Measurements from ENCODE around the gene PARD3.
A peak's percentile ranks its signal among the peaks of the same experiment; 100 is the strongest.

Gene PARD3

DNA sequence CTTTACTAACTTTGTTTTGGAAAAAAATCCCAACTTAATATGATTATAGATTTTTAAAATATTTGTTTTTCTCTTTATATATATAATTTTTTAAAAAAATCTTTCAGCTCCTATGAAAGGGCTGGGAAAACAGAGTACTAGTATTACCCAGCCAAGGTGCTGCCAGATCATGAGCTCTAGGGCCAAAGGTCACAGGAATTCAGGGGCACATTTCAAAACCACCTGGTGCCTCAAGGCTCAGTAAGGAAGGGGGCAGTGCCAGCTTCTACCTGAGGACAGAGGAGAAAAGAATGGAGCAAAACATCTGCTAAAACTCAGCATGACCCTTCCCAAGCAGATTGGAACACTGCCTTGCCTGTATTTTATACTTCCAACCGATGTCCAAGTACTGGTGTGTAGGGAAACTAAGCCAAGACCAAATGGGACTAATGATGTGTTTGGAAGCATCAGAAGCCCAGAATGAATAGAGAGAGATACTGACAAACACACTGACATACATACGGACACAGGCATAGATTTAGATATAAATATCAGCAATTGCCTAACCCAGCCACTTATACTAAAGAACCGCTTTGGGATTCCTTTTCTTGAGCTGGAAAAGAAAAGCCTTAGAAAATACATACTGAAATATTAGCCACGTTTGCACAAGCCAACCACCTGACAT lies 667.3 kb downstream of the PARD3 start:
- no peak for TF ChIP-seq TAF1 (IDR thresholded peaks at IDR 0.05; ENCODE audit: borderline replicate concordance, insufficient read depth, low read length)
- TF ChIP-seq POLR2AphosphoS5 (IDR thresholded peaks at IDR 0.05; ENCODE audit: low read depth, low read length): no peak
- TF ChIP-seq FOXP2 (optimal IDR thresholded peaks at IDR 0.05; ENCODE audit: borderline replicate concordance, extremely low read depth, extremely low read length, insufficient read depth): no peak
- TF ChIP-seq, protein P1, sequence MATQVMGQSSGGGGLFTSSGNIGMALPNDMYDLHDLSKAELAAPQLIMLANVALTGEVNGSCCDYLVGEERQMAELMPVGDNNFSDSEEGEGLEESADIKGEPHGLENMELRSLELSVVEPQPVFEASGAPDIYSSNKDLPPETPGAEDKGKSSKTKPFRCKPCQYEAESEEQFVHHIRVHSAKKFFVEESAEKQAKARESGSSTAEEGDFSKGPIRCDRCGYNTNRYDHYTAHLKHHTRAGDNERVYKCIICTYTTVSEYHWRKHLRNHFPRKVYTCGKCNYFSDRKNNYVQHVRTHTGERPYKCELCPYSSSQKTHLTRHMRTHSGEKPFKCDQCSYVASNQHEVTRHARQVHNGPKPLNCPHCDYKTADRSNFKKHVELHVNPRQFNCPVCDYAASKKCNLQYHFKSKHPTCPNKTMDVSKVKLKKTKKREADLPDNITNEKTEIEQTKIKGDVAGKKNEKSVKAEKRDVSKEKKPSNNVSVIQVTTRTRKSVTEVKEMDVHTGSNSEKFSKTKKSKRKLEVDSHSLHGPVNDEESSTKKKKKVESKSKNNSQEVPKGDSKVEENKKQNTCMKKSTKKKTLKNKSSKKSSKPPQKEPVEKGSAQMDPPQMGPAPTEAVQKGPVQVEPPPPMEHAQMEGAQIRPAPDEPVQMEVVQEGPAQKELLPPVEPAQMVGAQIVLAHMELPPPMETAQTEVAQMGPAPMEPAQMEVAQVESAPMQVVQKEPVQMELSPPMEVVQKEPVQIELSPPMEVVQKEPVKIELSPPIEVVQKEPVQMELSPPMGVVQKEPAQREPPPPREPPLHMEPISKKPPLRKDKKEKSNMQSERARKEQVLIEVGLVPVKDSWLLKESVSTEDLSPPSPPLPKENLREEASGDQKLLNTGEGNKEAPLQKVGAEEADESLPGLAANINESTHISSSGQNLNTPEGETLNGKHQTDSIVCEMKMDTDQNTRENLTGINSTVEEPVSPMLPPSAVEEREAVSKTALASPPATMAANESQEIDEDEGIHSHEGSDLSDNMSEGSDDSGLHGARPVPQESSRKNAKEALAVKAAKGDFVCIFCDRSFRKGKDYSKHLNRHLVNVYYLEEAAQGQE (IDR thresholded peaks at IDR 0.05; ENCODE audit: insufficient read depth in 1 of 2, low read depth in 2 of 2, low read length in 2 of 2): no peak
- TF ChIP-seq SIN3A (IDR thresholded peaks at IDR 0.05; ENCODE audit: borderline replicate concordance, insufficient read depth, low read length): no peak

DNA sequence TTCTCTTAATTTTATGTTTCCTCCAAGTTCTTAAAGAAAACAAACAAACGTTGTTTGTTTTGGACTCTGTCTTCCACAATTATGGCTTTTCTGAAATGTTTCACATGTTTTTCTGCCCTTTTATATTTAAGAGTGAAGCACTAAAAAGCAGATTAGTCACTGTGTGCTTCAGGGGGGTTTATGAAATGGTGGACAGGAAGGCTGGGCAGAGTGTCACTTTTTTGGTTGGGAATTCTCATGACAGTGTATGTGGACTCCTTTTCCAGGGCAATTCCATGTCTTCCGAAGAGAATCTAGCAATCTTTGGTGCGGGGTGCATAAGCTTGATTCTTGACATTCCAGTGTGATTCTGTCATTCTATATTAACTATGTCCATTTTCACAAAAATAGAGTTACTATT lies 669.4 kb downstream of the PARD3 start:
- TF ChIP-seq FOXP2 (optimal IDR thresholded peaks at IDR 0.05; ENCODE audit: borderline replicate concordance, extremely low read depth, extremely low read length, insufficient read depth): no peak
- TF ChIP-seq POLR2AphosphoS5 (IDR thresholded peaks at IDR 0.05; ENCODE audit: low read depth, low read length): no peak
- no peak for TF ChIP-seq TAF1 (IDR thresholded peaks at IDR 0.05; ENCODE audit: borderline replicate concordance, insufficient read depth, low read length)

DNA sequence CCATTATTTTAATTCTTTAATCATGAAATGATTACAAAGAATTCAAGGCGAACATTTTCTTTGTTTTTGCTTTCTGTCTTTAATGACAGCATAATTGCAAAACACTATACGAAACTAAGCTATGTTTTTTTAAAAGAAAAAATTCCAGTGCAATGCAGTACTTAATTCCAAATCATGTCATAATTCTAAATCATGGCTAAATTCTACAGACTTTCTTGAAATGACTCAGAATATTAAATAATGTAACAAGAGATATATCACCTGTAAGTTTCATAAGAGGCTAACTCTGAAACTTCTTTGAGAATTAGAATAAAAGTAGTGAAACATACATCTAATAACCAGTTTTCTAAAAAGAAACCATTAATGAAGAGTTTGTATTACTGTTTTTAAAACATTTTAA lies 671.6 kb downstream of the PARD3 start:
- no peak for TF ChIP-seq POLR2AphosphoS5 (IDR thresholded peaks at IDR 0.05; ENCODE audit: low read depth, low read length)
- no peak for TF ChIP-seq SIN3A (IDR thresholded peaks at IDR 0.05; ENCODE audit: borderline replicate concordance, insufficient read depth, low read length)
- TF ChIP-seq, protein P1 (IDR thresholded peaks at IDR 0.05; ENCODE audit: insufficient read depth in 1 of 2, low read depth in 2 of 2, low read length in 2 of 2): no peak
- TF ChIP-seq FOXP2 (optimal IDR thresholded peaks at IDR 0.05; ENCODE audit: borderline replicate concordance, extremely low read depth, extremely low read length, insufficient read depth): no peak
- TF ChIP-seq TAF1 (IDR thresholded peaks at IDR 0.05; ENCODE audit: borderline replicate concordance, insufficient read depth, low read length): no peak

DNA sequence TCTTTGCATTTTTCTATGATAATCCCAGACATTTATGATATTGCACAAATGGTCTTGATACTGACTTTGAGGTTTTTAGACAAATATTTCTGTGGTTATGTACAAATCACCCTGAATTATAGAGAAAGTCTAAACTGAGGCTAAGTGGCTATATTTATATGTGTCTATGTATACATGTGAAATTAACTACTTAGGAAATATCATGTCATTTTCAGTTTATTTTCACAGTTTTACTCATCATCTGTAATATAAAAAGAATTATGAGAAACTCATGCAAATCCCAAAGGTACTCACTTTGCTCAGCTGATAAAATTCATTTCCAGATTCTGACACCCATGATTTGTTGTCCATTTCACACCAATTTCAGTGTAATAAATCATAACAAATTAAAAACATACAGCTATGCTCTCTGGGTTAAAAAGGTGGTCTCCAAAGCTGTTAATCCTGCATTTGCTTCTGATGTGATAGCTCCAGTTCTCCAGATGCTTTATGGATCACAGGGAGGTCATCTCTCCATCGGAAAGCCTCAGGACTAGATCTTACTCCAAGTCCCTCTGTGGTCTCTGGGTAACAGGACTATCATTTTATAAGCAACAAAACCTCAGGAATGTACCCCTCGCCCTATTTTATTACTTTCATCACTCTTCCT lies 673.9 kb downstream of the PARD3 start:
- no peak for TF ChIP-seq POLR2AphosphoS5 (IDR thresholded peaks at IDR 0.05; ENCODE audit: low read depth, low read length)
- TF ChIP-seq, protein P1 (IDR thresholded peaks at IDR 0.05; ENCODE audit: insufficient read depth in 1 of 2, low read depth in 2 of 2, low read length in 2 of 2): no peak
- TF ChIP-seq FOXP2 (optimal IDR thresholded peaks at IDR 0.05; ENCODE audit: borderline replicate concordance, extremely low read depth, extremely low read length, insufficient read depth): no peak
- TF ChIP-seq TAF1 (IDR thresholded peaks at IDR 0.05; ENCODE audit: borderline replicate concordance, insufficient read depth, low read length): no peak
- no peak for TF ChIP-seq SIN3A (IDR thresholded peaks at IDR 0.05; ENCODE audit: borderline replicate concordance, insufficient read depth, low read length)

DNA sequence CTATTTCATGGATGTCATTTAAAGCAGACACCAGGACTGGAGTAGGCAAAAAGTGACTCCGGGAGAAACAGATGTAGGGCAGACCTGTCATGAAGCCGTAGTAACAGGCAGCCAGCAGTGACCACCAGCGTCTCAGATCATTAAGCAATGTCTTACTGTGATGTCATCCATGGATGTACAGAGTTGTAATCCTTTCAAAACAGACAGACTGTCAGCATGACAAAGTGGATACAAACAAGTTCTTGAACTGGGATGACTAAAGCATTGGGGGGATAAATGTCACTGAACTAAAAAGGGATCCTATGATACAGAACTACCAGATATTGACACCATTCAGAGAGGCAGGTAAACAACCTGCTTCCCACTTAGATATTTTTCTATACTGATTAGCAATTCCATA lies 675.5 kb downstream of the PARD3 start:
- peak; percentile 25 for TF ChIP-seq FOXP2 (optimal IDR thresholded peaks at IDR 0.05; ENCODE audit: borderline replicate concordance, extremely low read depth, extremely low read length, insufficient read depth)
- no peak for TF ChIP-seq TAF1 (IDR thresholded peaks at IDR 0.05; ENCODE audit: borderline replicate concordance, insufficient read depth, low read length)

DNA sequence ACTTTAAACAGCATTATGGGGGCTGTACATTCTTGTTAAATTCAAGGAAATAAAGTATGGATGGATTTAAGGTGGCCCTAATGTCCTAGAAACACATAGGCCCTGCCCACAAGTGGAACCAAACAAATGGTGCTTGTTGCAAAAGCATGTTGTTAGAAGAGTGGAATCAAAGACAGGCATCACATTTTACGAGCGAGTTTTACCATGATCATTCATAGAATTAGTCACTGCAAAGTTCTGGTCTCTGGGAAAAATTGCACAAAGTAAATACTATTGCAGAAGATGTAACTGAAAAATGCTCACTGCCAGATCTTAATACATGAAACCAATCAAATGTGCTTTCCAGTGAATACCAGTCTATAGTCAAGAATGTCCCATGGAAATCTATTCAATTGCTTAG lies 677.1 kb downstream of the PARD3 start:
- TF ChIP-seq POLR2AphosphoS5 (IDR thresholded peaks at IDR 0.05; ENCODE audit: low read depth, low read length) (no peak), FOXP2 (optimal IDR thresholded peaks at IDR 0.05; ENCODE audit: borderline replicate concordance, extremely low read depth, extremely low read length, insufficient read depth) (no peak), SIN3A (IDR thresholded peaks at IDR 0.05; ENCODE audit: borderline replicate concordance, insufficient read depth, low read length) (no peak), TAF1 (IDR thresholded peaks at IDR 0.05; ENCODE audit: borderline replicate concordance, insufficient read depth, low read length) (no peak)
- TF ChIP-seq, protein P1 (IDR thresholded peaks at IDR 0.05; ENCODE audit: insufficient read depth in 1 of 2, low read depth in 2 of 2, low read length in 2 of 2): no peak
